GM12891 (cell line): ENCODE data around the gene MYBPC2.

ENCODE experiments used
- DNase-seq: peaks from one replicate; pipeline ENCODE4 v3.0.0; 2011; ENCODE audit warnings: low spot score; ENCODE audit not compliant: insufficient read length
- FAIRE-seq: peaks from 2 replicates; lab custom pipeline; 2011; peaks lifted over from hg19 to GRCh38; lab: Jason Lieb, UNC
- PAX5 ChIP-seq: IDR thresholded peaks from 2 replicates; pipeline ENCODE4 v1.6.1; 2011; ENCODE audit warnings: low read length, moderate library complexity, mild to moderate bottlenecking; ENCODE audit not compliant: insufficient read depth, severe bottlenecking
- POLR2A ChIP-seq: IDR thresholded peaks from 2 replicates; pipeline ENCODE4 v1.6.1; 2011; ENCODE audit warnings: low read depth, low read length, control low read depth
- POLR2AphosphoS5 ChIP-seq: IDR thresholded peaks from 2 replicates; pipeline ENCODE4 v1.6.1; 2011; ENCODE audit warnings: low read depth, low read length, control low read depth
- POU2F2 ChIP-seq: IDR thresholded peaks from 2 replicates; pipeline ENCODE4 v1.6.1; 2011; ENCODE audit warnings: low read depth, mild to moderate bottlenecking, control low read depth, low read length, moderate library complexity
- SPI1 ChIP-seq: IDR thresholded peaks from 2 replicates; pipeline ENCODE4 v1.6.1; 2011; ENCODE audit warnings: low read depth, low read length, control low read depth
- TAF1 ChIP-seq: IDR thresholded peaks from 2 replicates; pipeline ENCODE4 v1.6.1; 2011; ENCODE audit warnings: low read depth, low read length, control low read depth

The MYBPC2 gene

DNA sequence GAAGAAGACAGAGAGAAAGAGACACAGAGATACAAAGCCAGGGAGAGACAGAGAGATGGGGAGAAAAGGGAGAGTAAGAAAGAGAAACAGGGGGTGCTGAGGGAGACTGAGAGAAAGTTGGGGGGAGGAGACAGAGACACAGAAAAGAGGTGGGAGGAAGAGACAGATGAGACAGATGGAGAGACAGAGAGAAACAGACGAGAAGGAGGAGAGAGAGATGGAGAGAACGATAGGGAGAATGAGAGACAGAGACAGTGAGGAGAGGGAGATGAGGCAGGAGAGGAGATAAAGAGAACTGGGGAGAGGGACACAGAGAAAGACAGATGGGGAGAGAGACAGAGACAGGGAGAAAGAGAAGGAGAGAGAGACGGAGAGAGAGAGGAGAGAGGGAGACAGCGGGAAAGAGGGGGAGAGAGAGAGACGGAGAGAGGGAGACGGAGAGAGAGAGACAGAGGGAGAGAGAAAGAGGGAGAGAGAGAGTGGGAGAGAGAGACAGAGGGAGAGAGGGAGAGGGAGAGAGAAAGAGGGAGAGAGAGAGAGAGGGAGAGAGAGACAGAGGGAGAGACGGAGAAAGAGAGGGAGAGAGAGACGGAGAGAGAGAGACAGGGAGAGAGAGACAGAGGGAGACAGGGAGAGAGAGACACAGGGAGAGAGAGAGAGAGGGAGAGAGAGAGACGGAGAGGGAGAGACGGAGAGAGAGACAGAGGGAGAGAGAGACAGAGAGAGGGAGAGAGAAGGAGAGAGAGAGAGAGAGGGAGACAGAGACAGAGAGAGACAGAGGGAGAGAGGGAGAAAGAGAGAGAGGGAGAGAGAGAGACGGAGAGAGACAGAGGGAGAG, 65.7 kb downstream of the MYBPC2 start:
- FAIRE-seq (no peak), DNase-seq (no peak)
- TF ChIP-seq TAF1 (no peak), POLR2AphosphoS5 (no peak), SPI1 (no peak), PAX5 (no peak), POLR2A (no peak), POU2F2 (no peak)

DNA sequence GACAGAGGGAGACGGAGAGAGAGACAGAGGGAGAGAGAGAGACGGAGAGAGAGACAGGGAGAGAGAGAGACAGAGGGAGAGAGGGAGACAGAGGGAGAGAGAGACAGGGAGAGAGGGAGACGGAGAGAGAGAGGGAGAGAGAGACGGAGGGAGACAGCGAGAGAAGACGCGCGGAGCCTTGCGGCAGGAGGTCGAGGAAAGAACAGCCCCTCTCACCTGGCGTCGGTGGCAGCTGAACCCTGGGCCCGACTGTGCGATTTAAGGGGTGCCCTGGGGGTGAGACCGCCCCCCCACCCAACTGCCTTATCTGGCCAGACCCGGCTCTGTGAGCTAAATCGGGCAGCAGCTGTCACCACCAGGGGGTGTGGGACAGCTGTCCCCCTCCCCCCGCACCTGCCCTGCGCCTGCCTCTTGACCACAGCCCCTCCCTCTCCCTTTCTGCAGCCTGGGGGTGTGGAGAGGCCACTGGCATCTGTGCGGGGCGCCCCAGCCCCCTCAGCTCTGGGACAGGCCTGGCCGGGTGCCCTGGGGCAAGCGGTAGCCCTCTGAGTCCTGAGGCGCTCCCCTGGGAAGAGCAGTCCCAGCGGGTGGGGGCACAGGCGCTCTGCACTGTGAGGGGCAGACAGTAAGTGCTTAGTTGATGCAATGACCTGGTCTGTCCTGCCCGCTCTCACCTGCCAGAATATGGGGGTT, 67.5 kb downstream of the MYBPC2 start:
- no peak for DNase-seq
- TF ChIP-seq SPI1 = no peak
- TF ChIP-seq TAF1 = no peak
- no peak for TF ChIP-seq PAX5
- no peak for TF ChIP-seq POU2F2
- TF ChIP-seq POLR2AphosphoS5 = no peak
- TF ChIP-seq POLR2A = no peak
- no peak for FAIRE-seq

DNA sequence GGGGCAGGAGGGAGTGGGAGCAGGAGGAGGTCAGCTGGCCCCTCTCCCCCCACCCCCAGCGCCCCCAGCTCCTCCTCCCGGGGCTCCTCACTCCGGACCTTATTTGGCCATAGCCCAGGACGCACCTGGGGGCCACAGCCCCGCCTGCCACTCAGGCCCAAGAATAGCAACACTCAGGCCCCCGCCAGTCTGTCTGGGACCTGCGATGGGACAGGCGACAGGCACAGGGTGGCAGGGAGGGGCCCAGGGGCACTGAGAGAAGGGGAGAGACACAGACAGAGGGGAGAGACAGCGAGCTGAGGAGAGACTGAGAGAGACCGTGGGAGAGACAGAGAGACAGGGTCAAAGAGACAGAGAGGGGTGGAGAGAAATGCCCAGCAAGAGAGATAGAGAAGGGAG, 68.1 kb downstream of the MYBPC2 start:
- TF ChIP-seq SPI1 (no peak), TAF1 (no peak), POLR2AphosphoS5 (no peak), PAX5 (no peak), POLR2A (no peak), POU2F2 (no peak)
- no peak for DNase-seq
- FAIRE-seq = no peak

DNA sequence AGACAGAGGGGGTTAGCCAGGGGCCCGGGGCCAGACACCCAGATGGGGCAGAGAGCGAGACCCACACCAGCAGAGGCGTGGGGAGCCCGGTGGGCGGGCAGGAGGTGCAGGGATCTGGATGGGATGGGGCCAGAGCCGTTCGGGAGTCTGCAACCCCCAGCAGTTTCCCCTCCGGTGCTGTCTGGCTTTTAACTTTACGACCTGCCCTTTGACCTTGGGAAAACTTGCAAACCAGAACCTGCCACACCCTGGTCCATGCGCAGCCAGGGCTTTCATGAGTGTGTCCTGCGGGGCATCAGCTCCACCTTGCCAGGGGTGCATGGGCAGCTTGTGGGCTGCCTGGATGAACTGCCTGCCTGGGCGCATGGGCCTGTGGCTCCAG, 68.5 kb downstream of the MYBPC2 start:
- TF ChIP-seq POLR2AphosphoS5 (no peak), POU2F2 (no peak), TAF1 (no peak), SPI1 (no peak), POLR2A (no peak), PAX5 (no peak)
- DNase-seq (no peak), FAIRE-seq (no peak)

DNA sequence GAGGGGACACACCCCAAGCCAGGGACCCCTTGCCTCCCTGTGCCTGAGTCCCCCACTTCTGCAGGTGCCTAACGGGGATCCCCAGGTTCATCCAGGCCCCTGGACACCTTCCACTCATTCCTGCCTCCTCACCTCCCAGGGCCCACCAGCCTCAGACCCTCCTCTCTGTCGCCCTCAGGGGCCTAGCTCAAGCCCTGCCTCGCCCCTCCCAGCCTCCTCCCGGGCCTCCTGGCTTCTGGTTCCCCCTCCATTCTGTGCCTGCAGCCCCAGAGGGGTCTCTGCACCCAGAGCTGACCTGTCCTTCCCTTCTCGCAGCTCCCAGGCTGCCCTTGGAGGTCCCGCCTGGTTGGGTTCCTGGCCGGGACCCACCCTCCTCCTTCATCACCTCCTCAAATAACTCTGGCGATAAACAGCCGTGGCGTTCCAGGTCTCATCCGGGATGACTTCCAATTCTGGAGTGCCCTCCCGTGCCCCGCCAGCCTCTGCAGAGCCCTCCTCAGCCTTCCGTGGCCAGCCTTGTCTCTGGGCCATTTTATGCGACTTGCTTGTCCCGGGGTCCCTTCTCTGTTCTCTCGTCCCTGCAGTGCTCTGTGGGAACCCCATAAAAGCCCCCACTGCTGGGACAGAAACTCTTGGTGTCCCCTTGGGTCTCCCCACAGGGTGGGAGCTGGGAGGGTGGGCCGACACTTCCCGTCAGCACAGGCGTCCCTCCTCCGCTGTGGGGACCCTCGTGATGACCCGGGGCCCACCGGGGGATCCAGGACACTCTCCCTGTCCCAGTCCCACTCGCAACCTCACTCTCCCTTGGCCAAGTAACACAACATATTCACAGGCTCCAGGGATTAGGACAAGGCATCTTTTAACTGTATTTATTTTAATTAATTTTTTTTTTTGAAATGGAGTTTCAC, 69.1 kb downstream of the MYBPC2 start:
- no peak for FAIRE-seq
- DNase-seq = no peak
- TF ChIP-seq POLR2AphosphoS5 (no peak), POU2F2 (no peak)

DNA sequence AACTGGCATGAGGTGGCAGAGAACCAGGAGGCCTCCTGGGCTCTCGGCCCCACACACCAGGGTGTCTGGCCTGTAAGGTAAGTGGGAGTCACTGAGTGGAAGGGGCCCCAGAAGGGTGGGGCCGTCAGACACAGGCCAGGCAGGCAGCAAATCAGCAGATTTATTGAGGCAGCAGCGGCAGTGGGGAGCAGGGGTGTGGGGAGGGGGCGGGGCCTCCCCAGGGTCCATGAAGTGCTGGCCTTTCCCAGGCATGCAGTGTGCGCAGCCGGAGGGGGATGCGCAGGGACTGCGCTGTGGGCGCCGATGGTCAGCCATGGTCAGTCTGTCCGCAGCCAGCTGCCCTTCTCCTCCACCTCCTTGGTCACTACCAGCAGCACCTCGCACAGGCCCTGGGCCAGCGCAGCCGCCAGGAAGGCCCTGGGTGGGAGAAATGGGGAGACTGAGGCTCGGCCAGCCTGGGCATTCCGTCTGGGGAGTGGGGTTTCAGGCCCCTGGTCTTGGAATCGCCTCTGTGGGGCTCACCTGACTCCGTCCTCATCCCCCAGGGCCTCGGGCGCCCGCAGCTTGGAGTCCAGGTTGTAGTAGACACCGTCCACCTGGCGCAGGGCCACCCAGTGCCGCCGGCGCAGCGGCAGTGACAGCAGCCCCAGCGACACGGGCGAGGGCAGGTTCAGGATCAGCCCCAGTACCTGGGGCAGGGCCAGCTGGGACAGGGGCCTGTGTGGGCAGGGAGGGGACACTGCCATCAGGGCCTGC, 73.3 kb downstream of the MYBPC2 start:
- DNase-seq = no peak
- FAIRE-seq = no peak
- TF ChIP-seq POLR2AphosphoS5 (no peak), POLR2A (no peak), SPI1 (no peak), TAF1 (no peak), POU2F2 (no peak), PAX5 (no peak)

DNA sequence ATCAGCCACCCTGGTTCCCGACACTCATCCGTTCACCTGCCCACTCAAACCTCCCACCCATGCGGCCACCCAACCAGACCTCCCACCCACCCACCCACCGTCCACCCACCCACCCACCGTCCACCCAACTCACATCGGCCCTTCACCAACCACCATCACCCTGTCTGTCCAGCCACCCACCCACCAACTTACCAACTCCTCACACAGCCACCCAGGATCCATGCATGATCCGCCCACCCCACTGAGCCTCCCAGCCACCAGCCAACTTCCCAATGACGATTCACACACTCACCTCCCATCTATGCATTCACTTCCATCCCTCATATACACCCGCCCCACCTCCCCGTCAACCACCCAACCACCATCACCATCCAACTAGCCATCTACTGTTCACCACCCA, 74.0 kb downstream of the MYBPC2 start:
- no peak for TF ChIP-seq POLR2AphosphoS5
- TF ChIP-seq TAF1 = no peak
- no peak for TF ChIP-seq PAX5
- no peak for TF ChIP-seq SPI1
- TF ChIP-seq POLR2A = no peak
- TF ChIP-seq POU2F2 = no peak
- DNase-seq (no peak), FAIRE-seq (no peak)

DNA sequence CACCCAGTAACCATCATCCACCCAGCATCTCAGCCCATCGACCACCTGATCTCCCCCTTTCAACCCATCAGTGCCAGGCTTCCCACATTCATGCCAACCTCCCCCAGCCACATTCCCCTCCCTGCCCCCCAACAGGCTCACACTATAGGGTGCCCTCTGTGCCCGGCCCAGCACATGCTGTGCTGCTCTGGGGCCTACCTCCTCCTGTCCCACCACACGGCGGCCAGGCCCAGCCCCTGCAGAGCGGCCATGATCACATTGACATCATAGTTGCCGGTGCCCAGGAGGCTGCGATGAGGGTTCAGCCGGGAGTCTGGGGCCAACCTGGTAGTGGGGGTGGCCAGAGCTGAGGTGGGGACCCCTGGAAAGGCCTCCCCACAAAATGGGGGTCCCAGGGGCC, 74.7 kb downstream of the MYBPC2 start:
- FAIRE-seq (no peak), DNase-seq (no peak)
- TF ChIP-seq POU2F2 = no peak
- no peak for TF ChIP-seq TAF1
- TF ChIP-seq SPI1 = no peak
- TF ChIP-seq POLR2A = no peak
- TF ChIP-seq PAX5 = no peak
- TF ChIP-seq POLR2AphosphoS5 = no peak

DNA sequence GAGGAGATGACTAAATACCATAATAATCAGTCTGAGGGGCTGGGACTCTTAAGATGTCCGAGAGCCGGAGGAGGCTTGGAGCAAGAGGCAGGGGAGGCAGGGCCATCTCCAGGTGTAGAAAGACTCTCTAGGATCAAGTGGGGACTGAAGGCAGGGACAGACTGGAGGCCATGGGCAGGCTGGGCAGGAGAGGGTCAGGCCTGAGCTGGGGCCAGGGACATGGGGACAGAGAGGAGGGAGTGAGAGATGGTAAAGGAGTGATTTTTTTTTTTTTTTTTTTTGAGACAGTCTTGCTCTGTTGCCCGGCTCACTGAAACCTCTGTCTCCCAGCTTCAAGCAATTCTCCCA, 76.1 kb downstream of the MYBPC2 start:
- FAIRE-seq (no peak), DNase-seq (no peak)
- TF ChIP-seq TAF1 = no peak
- TF ChIP-seq POU2F2 = no peak
- no peak for TF ChIP-seq SPI1
- no peak for TF ChIP-seq PAX5
- TF ChIP-seq POLR2AphosphoS5 = no peak
- TF ChIP-seq POLR2A = no peak
